Measurements from ENCODE around the gene EXOC3L2.
A peak's percentile ranks its signal among the peaks of the same experiment; 100 is the strongest.

The EXOC3L2 gene

GRCh38 chr19:45178262-45179071 lies 66.7 kb downstream of the EXOC3L2 start, which contains the start of gene BLOC1S3:
Gene BLOC1S3 (plus strand): TSS chr19:45178784. CDS start chr19:45179297, 513 bp downstream.
- DNase-seq, result peak; percentile 100

GRCh38 chr19:45177817-45178261 lies 67.4 kb downstream of the EXOC3L2 start, which contains the start of gene TRAPPC6A:
Gene TRAPPC6A (minus strand): TSS chr19:45178237. CDS start chr19:45178218, 19 bp downstream.
- DNase-seq, result no peak

- no peak for DNase-seq
These were observed 69.5 kb downstream of the EXOC3L2 start for GRCh38 chr19:45175515-45176345.

GRCh38 chr19:45173816-45174215 lies 71.4 kb downstream of the EXOC3L2 start:
- DNase-seq, result no peak

GRCh38 chr19:45172611-45173208 lies 72.5 kb downstream of the EXOC3L2 start:
- DNase-seq, result no peak

GRCh38 chr19:45172173-45172572 lies 73.0 kb downstream of the EXOC3L2 start:
- peak; percentile 26 for DNase-seq

GRCh38 chr19:45171211-45171623 lies 74.0 kb downstream of the EXOC3L2 start:
- DNase-seq, result peak; percentile 67

GRCh38 chr19:45170146-45171106 lies 74.8 kb downstream of the EXOC3L2 start:
- DNase-seq, result no peak

GRCh38 chr19:45169602-45170001 lies 75.6 kb downstream of the EXOC3L2 start:
- DNase-seq, result no peak

GRCh38 chr19:45168767-45169351 lies 76.3 kb downstream of the EXOC3L2 start:
- DNase-seq, result no peak

GRCh38 chr19:45166723-45167252 lies 78.4 kb downstream of the EXOC3L2 start:
- no peak for DNase-seq

GRCh38 chr19:45164577-45165335 lies 80.5 kb downstream of the EXOC3L2 start:
- peak; percentile 76 for DNase-seq

- DNase-seq, result no peak
These were observed 81.3 kb downstream of the EXOC3L2 start for GRCh38 chr19:45163751-45164460.

- DNase-seq, result no peak
These were observed 82.1 kb downstream of the EXOC3L2 start for GRCh38 chr19:45163156-45163555.

GRCh38 chr19:45162608-45163143 lies 82.5 kb downstream of the EXOC3L2 start:
- DNase-seq, result no peak
